Measurements from ENCODE around the gene IFT172. TPM values are rescaled to one million over a fixed set of nuclear protein-coding genes. Genes with fewer than 3 reads are reported as not detected.

IFT172 gene
- total RNA-seq, 2 donors from 2014 or later = 34.7 to 52.6 TPM

DNA sequence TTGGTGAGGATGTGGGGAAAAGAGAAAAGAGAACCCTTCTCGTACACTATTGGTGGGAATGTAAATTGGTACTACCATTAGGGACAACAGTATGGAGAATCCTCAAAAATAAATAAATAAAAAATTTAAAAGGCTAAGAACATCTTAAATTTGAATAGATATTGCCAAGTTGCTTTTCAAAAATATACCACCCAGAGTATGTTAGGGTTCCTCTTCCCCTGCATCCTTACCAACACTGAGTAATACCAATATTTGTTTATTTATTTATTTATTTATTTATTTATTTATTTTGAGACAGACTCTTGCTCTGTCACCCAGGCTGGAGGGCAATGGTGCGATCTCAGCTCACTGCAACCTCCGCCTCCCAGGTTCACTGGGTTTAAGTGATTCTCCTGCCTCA is 66.6 kb downstream of the IFT172 start:
- Histone ChIP-seq H3K4me1 (no peaks in the 10 kb centered on the region), H3K9ac (ENCODE audit: low read depth in 2 of 2, low read length in 2 of 2) (no peak overlapping the region), H3K9me3 (no peaks in the 10 kb centered on the region), H3K27ac (no peak overlapping the region), H3K27me3 (no peaks in the 10 kb centered on the region), H3K36me3 (no peaks in the 10 kb centered on the region), H3K4me3 (no peak overlapping the region)
- intact Hi-C loops (cut with DNase I) = no loop called here
- TF ChIP-seq, protein P1, sequence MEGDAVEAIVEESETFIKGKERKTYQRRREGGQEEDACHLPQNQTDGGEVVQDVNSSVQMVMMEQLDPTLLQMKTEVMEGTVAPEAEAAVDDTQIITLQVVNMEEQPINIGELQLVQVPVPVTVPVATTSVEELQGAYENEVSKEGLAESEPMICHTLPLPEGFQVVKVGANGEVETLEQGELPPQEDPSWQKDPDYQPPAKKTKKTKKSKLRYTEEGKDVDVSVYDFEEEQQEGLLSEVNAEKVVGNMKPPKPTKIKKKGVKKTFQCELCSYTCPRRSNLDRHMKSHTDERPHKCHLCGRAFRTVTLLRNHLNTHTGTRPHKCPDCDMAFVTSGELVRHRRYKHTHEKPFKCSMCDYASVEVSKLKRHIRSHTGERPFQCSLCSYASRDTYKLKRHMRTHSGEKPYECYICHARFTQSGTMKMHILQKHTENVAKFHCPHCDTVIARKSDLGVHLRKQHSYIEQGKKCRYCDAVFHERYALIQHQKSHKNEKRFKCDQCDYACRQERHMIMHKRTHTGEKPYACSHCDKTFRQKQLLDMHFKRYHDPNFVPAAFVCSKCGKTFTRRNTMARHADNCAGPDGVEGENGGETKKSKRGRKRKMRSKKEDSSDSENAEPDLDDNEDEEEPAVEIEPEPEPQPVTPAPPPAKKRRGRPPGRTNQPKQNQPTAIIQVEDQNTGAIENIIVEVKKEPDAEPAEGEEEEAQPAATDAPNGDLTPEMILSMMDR (IDR thresholded peaks at IDR 0.05) = no peak
- DNase-seq = no peak

- intact Hi-C loops (cut with DNase I) = no loop called here
- Histone ChIP-seq H3K36me3 (no peaks in the 10 kb centered on the region), H3K27ac (no peak overlapping the region), H3K27me3 (no peaks in the 10 kb centered on the region), H3K4me3 (no peak overlapping the region), H3K4me1 (no peaks in the 10 kb centered on the region), H3K9ac (ENCODE audit: low read depth in 2 of 2, low read length in 2 of 2) (no peak overlapping the region), H3K9me3 (no peaks in the 10 kb centered on the region)
- no peak for DNase-seq
- TF ChIP-seq, protein P1 (IDR thresholded peaks at IDR 0.05) = no peak
Measured at GRCh38 chr2:27421660-27422250, 67.8 kb downstream of the IFT172 start.

GRCh38 chr2:27420996-27421395 is 68.5 kb downstream of the IFT172 start:
- TF ChIP-seq, protein P1 (IDR thresholded peaks at IDR 0.05) = no peak
- Histone ChIP-seq H3K27ac (no peak overlapping the region), H3K4me1 (no peaks in the 10 kb centered on the region), H3K27me3 (no peaks in the 10 kb centered on the region), H3K9ac (ENCODE audit: low read depth in 2 of 2, low read length in 2 of 2) (no peak overlapping the region), H3K36me3 (no peaks in the 10 kb centered on the region), H3K4me3 (no peak overlapping the region), H3K9me3 (no peaks in the 10 kb centered on the region)
- DNase-seq = no peak
- intact Hi-C loops (cut with DNase I) = no loop called here

DNA sequence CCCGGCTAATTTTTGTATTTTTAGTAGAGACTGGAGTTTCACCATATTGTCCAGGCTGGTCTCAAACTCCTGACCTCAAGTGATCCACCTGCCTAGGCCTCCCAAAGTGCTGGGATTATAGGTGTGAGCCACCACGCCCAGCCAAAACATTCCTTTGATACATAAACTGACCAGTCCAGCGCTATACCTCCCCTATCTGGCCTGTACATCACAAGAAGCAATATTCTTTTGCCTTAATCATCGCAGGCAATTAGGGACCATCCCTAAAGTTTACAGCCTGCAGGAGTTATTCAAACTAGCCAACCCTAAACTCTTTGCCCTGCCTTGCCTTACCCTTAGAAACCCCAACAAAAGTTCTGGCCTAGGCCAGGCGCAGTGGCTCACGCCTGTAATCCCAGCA is 73.4 kb downstream of the IFT172 start:
- intact Hi-C loops (cut with DNase I) = no loop called here
- TF ChIP-seq, protein P1 (IDR thresholded peaks at IDR 0.05) = no peak

GRCh38 chr2:27412419-27413152 is 77.0 kb downstream of the IFT172 start:
- intact Hi-C loops (cut with DNase I) = no loop called here

More for the DNA sequence above, 73.4 kb downstream of the IFT172 start:
- no peaks in the 10 kb centered on the region for H3K4me1 ChIP-seq
- no peak overlapping the region for H3K9ac ChIP-seq (ENCODE audit: low read depth in 2 of 2, low read length in 2 of 2)
- no peaks in the 10 kb centered on the region for H3K9me3 ChIP-seq
- DNase-seq = no peak
- H3K27me3 ChIP-seq = no peaks in the 10 kb centered on the region
- no peak overlapping the region for H3K4me3 ChIP-seq
- no peak overlapping the region for H3K27ac ChIP-seq
- no peaks in the 10 kb centered on the region for H3K36me3 ChIP-seq

More at GRCh38 chr2:27412419-27413152, 77.0 kb downstream of the IFT172 start:
- H3K4me3 ChIP-seq = no peak overlapping the region
- no peak overlapping the region for H3K27ac ChIP-seq
- no peaks in the 10 kb centered on the region for H3K27me3 ChIP-seq
- DNase-seq = no peak
- no peaks in the 10 kb centered on the region for H3K9me3 ChIP-seq
- H3K36me3 ChIP-seq = no peaks in the 10 kb centered on the region
- TF ChIP-seq, protein P1 (IDR thresholded peaks at IDR 0.05) = no peak
- peaks cover 3% of the 10 kb centered on the region for H3K4me1 ChIP-seq
- H3K9ac ChIP-seq (ENCODE audit: low read depth in 2 of 2, low read length in 2 of 2) = no peak overlapping the region
